Choroid plexus epithelial cell (primary cell): ENCODE measurements around the gene SRD5A2.

Experiments
- DNase-seq: peaks from one replicate; pipeline ENCODE4 v3.0.0-alpha.2; 2010; ENCODE audit warnings: low read depth
- H3K4me3 ChIP-seq: 2 replicates; pipeline ENCODE4 v1.5.1; 2011; ENCODE audit warnings: low read depth, mild to moderate bottlenecking, control low read depth, low read length, moderate library complexity
- TF ChIP-seq, protein P1 (sequence below): conservative IDR thresholded peaks from 2 replicates; pipeline ENCODE4 v1.5.1; 2011; ENCODE audit warnings: low read depth, mild to moderate bottlenecking, control low read depth, inconsistent platforms, low read length, moderate library complexity

Gene SRD5A2

GRCh38 chr2:31476511-31477180 lies 104.1 kb downstream of the SRD5A2 start:
- no peak overlapping the region for H3K4me3 ChIP-seq
- TF ChIP-seq, protein P1, sequence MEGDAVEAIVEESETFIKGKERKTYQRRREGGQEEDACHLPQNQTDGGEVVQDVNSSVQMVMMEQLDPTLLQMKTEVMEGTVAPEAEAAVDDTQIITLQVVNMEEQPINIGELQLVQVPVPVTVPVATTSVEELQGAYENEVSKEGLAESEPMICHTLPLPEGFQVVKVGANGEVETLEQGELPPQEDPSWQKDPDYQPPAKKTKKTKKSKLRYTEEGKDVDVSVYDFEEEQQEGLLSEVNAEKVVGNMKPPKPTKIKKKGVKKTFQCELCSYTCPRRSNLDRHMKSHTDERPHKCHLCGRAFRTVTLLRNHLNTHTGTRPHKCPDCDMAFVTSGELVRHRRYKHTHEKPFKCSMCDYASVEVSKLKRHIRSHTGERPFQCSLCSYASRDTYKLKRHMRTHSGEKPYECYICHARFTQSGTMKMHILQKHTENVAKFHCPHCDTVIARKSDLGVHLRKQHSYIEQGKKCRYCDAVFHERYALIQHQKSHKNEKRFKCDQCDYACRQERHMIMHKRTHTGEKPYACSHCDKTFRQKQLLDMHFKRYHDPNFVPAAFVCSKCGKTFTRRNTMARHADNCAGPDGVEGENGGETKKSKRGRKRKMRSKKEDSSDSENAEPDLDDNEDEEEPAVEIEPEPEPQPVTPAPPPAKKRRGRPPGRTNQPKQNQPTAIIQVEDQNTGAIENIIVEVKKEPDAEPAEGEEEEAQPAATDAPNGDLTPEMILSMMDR, result no peak
- no peak for DNase-seq

GRCh38 chr2:31475692-31476091 lies 105.0 kb downstream of the SRD5A2 start:
- H3K4me3 ChIP-seq, result no peak overlapping the region
- DNase-seq, result peak; percentile 5
- TF ChIP-seq, protein P1, result no peak

- no peak overlapping the region for H3K4me3 ChIP-seq
- DNase-seq, result no peak
- TF ChIP-seq, protein P1, result no peak
Observed at GRCh38 chr2:31474296-31474695, 106.4 kb downstream of the SRD5A2 start.
